HL-60 (cell line): ENCODE measurements around the gene KRT33A.

Experiments
- CTCF ChIP-seq: IDR thresholded peaks from one replicate; pipeline ENCODE4 v1.5.1; 2011; ENCODE audit warnings: low read length, control low read depth, inconsistent platforms; ENCODE audit not compliant: insufficient read depth
- GABPA ChIP-seq: IDR thresholded peaks from 2 replicates; pipeline ENCODE4 v1.6.1; 2012; ENCODE audit warnings: low read depth
- POLR2AphosphoS5 ChIP-seq: IDR thresholded peaks from 2 replicates; pipeline ENCODE4 v1.6.1; 2012; ENCODE audit warnings: low read depth
- TF ChIP-seq, protein P1 (sequence below): IDR thresholded peaks from 2 replicates; pipeline ENCODE4 v1.6.1; 2012; ENCODE audit warnings: low read depth; ENCODE audit not compliant: insufficient replicate concordance

DNA sequence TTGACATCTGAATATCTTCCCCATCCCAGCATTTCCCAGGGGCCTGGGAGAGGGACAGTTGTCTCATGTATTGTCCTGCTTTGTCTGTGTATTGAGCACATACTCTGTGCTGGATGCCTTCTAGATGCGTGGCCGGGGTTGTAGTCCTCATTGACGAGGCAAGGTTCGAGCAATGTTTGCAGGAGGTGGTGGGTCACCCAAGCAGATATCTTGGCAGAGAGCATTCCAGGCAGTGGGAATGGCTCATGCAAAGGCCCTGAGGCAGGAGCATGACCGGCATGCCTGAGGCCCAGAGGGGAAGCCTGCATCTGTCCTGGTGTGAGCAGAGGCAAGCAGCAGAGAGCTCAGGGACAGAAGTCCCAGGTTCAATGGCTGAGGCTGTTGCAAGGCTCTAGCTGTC is 17.5 kb downstream of the KRT33A start:
- TF ChIP-seq CTCF (no peak), GABPA (no peak), POLR2AphosphoS5 (no peak)
- TF ChIP-seq, protein P1, sequence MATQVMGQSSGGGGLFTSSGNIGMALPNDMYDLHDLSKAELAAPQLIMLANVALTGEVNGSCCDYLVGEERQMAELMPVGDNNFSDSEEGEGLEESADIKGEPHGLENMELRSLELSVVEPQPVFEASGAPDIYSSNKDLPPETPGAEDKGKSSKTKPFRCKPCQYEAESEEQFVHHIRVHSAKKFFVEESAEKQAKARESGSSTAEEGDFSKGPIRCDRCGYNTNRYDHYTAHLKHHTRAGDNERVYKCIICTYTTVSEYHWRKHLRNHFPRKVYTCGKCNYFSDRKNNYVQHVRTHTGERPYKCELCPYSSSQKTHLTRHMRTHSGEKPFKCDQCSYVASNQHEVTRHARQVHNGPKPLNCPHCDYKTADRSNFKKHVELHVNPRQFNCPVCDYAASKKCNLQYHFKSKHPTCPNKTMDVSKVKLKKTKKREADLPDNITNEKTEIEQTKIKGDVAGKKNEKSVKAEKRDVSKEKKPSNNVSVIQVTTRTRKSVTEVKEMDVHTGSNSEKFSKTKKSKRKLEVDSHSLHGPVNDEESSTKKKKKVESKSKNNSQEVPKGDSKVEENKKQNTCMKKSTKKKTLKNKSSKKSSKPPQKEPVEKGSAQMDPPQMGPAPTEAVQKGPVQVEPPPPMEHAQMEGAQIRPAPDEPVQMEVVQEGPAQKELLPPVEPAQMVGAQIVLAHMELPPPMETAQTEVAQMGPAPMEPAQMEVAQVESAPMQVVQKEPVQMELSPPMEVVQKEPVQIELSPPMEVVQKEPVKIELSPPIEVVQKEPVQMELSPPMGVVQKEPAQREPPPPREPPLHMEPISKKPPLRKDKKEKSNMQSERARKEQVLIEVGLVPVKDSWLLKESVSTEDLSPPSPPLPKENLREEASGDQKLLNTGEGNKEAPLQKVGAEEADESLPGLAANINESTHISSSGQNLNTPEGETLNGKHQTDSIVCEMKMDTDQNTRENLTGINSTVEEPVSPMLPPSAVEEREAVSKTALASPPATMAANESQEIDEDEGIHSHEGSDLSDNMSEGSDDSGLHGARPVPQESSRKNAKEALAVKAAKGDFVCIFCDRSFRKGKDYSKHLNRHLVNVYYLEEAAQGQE: no peak
